Suppressor macrophage treated with lipopolysaccharide for 1 hour (primary cell): ENCODE data around the gene MALAT1.
"Not testable (repeated sequence)": the region's sequence is repeated elsewhere in the genome, so short reads cannot be mapped to it uniquely, and the experiment has no call there.

Source experiments
- DNase-seq, 3 donors: peaks; one replicate each; pipeline ENCODE4 v3.0.0-alpha.2; 2020 to 2022

The MALAT1 gene

GRCh38 chr11:65522718-65523630 is 24.1 kb downstream of the MALAT1 start:
- peak in 1 of 3 donors; percentile 52 for DNase-seq

GRCh38 chr11:65523631-65523968 is 24.8 kb downstream of the MALAT1 start:
- not testable (repeated sequence) for DNase-seq

- DNase-seq = no peak
Measured at GRCh38 chr11:65524014-65524740, 25.3 kb downstream of the MALAT1 start.

GRCh38 chr11:65524741-65525545 is 26.1 kb downstream of the MALAT1 start, which contains the start of gene SCYL1:
TSS of gene SCYL1 (plus strand) at chr11:65525083. CDS start at chr11:65525154, 71 bp downstream.
- peak; percentile 73 to 94 (median 87) for DNase-seq

GRCh38 chr11:65525546-65526480 is 27.0 kb downstream of the MALAT1 start:
- no peak for DNase-seq

GRCh38 chr11:65526744-65527143 is 27.9 kb downstream of the MALAT1 start:
- DNase-seq = no peak

- DNase-seq = no peak
Measured at GRCh38 chr11:65528819-65529350, 30.0 kb downstream of the MALAT1 start.

GRCh38 chr11:65529475-65530156 is 30.8 kb downstream of the MALAT1 start:
- no peak for DNase-seq

- no peak for DNase-seq
Measured at GRCh38 chr11:65530157-65530496, 31.3 kb downstream of the MALAT1 start.

- DNase-seq = no peak
Measured at GRCh38 chr11:65532388-65533064, 33.7 kb downstream of the MALAT1 start.

GRCh38 chr11:65535102-65535501 is 36.3 kb downstream of the MALAT1 start:
- DNase-seq = no peak

GRCh38 chr11:65536412-65537295 is 37.8 kb downstream of the MALAT1 start:
- no peak for DNase-seq

- no peak for DNase-seq
Measured at GRCh38 chr11:65537296-65537597, 38.4 kb downstream of the MALAT1 start.

- no peak for DNase-seq
Measured at GRCh38 chr11:65537620-65538231, 38.9 kb downstream of the MALAT1 start.

- no peak for DNase-seq
Measured at GRCh38 chr11:65538232-65538914, 39.5 kb downstream of the MALAT1 start.

GRCh38 chr11:65538915-65539743 is 40.3 kb downstream of the MALAT1 start:
- DNase-seq = no peak

GRCh38 chr11:65539744-65540289 is 41.0 kb downstream of the MALAT1 start:
- no peak for DNase-seq
